Prostate gland (tissue), 2 donors: ENCODE data around the gene JAK1. TPM values are rescaled to one million over a fixed set of nuclear protein-coding genes. Genes with fewer than 3 reads are reported as not detected.

ENCODE experiments used
- DNase-seq: peaks from one replicate; pipeline ENCODE4 v3.0.0-alpha.2; 2019; ENCODE audit warnings: low spot score
- H3K27ac ChIP-seq, 2 donors: fragments of 200-600 bp; sonication (generic); 2 replicates each; pipeline ENCODE4 v1.5.1; 2017 to 2019
- H3K27me3 ChIP-seq: fragments of 200-600 bp; sonication (generic); replicated peaks from 2 replicates; pipeline ENCODE4 v1.5.1; 2019; ENCODE audit not compliant: insufficient read depth
- H3K36me3 ChIP-seq, 2 donors: fragments of 200-600 bp; sonication (generic); 1 replicate in 1 of 2; 2 replicates in 1 of 2; pipeline versions ENCODE4 v1.5.1 to v1.8.1; 2017 to 2019
- H3K4me1 ChIP-seq: fragments of 200-600 bp; sonication (generic); replicated peaks from 2 replicates; pipeline ENCODE4 v1.5.1; 2019
- H3K4me3 ChIP-seq, 2 donors: fragments of 200-600 bp; sonication (generic); 2 replicates each; pipeline ENCODE4 v1.5.1; 2017 to 2019
- H3K9me3 ChIP-seq: fragments of 200-600 bp; sonication (generic); 2 replicates; pipeline ENCODE4 v1.5.1; 2017
- POLR2A ChIP-seq: fragments of 450-650 bp; IDR thresholded peaks from one replicate; pipeline ENCODE4 v1.6.1; 2016; ENCODE audit warnings: antibody characterized with exemption, mild to moderate bottlenecking
- POLR2AphosphoS5 ChIP-seq: sonication (generic); formaldehyde crosslinking; IDR thresholded peaks from one replicate; pipeline ENCODE4 v1.6.1; 2017; ENCODE audit warnings: antibody characterized with exemption
- WGBS: methylation state at CpG from one replicate; pipeline ENCODE4 v1.1.5; 2018; 5-methylcytosine and 5-hydroxymethylcytosine counted together
- intact Hi-C: fragments of 100-400 bp; cut with DNase I; formaldehyde crosslinking; loops from one replicate; pipeline ENCODE4 v1.14.2; 2022
- total RNA-seq, 2 donors: library from RNA; depleted of rRNA; stranded (reverse); fragments of >200 nt; gene quantifications; one replicate each; pipeline ENCODE4 v1.1.0, GENCODE V29; 2016
- TF ChIP-seq, protein P1 (sequence below), 4 experiments: fragments of 200-600 bp in 2 of 4; fragments of 450-650 bp in 2 of 4; sonication (generic) in 2 of 4; IDR thresholded peaks; 1 replicate in 3 of 4; 2 replicates in 1 of 4; pipeline ENCODE4 v1.5.1; 2016 to 2019; ENCODE audit warnings: antibody characterized with exemption in 4 of 4, mild to moderate bottlenecking in 2 of 4, moderate library complexity in 2 of 4

JAK1 gene
- total RNA-seq, 2 donors from 2014 or later, result 66.3 to 115 TPM

- TF ChIP-seq POLR2AphosphoS5, result no peak
- TF ChIP-seq POLR2A, result no peak
- TF ChIP-seq, protein P1, sequence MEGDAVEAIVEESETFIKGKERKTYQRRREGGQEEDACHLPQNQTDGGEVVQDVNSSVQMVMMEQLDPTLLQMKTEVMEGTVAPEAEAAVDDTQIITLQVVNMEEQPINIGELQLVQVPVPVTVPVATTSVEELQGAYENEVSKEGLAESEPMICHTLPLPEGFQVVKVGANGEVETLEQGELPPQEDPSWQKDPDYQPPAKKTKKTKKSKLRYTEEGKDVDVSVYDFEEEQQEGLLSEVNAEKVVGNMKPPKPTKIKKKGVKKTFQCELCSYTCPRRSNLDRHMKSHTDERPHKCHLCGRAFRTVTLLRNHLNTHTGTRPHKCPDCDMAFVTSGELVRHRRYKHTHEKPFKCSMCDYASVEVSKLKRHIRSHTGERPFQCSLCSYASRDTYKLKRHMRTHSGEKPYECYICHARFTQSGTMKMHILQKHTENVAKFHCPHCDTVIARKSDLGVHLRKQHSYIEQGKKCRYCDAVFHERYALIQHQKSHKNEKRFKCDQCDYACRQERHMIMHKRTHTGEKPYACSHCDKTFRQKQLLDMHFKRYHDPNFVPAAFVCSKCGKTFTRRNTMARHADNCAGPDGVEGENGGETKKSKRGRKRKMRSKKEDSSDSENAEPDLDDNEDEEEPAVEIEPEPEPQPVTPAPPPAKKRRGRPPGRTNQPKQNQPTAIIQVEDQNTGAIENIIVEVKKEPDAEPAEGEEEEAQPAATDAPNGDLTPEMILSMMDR (IDR thresholded peaks at IDR 0.05), result no peak
- Histone ChIP-seq H3K36me3 (no peaks in the 10 kb centered on the region), H3K4me1 (no peaks in the 10 kb centered on the region), H3K27ac (no peak overlapping the region), H3K27me3 (no peaks in the 10 kb centered on the region), H3K9me3 (no peaks in the 10 kb centered on the region), H3K4me3 (no peak overlapping the region)
- DNase-seq, result no peak
- WGBS, result 91% methylated on average over 4 of the region's 4 CpGs
- intact Hi-C loops, result no loop called here
These were observed 24.2 kb downstream of the JAK1 start for GRCh38 chr1:64942118-64942517.

DNA sequence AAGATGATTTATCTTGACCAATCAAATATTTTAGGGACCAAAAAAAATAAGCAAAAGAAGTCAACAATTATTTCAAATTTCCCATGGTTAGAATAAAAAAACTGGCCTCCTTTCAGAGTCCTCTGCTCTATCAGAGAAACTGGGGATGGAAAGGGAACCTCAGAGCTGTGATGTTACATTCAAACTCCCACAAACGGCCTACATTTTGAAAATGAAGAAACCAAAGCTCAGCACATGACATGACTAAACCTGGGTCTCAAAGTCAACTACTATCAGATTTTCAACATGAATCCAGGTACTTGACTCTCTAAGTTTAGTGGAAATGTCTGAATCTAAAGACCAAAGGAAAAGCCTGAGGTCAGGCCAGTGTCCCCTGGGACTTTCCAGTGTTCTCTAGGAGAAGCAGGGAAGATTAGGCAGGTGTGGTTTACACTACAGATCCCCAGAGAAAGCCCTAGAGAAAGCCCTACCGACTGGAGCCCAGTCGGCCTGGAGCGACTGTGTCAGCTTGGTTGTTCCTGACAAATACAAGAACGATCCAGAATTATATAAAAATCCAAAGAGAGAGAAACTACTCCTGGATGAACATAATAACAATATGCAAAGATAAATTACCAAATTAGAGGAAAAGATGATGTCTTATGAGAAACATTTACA is 24.8 kb downstream of the JAK1 start:
- TF ChIP-seq POLR2AphosphoS5 (no peak), POLR2A (no peak)
- TF ChIP-seq, protein P1 (IDR thresholded peaks at IDR 0.05), result no peak
- no peak for DNase-seq
- Histone ChIP-seq H3K9me3 (no peaks in the 10 kb centered on the region), H3K4me1 (no peaks in the 10 kb centered on the region), H3K4me3 (no peak overlapping the region), H3K27ac (no peak overlapping the region), H3K27me3 (no peaks in the 10 kb centered on the region), H3K36me3 (no peaks in the 10 kb centered on the region)
- intact Hi-C loops, result no loop called here
- 83% methylated on average over 5 of the region's 5 CpGs for WGBS

DNA sequence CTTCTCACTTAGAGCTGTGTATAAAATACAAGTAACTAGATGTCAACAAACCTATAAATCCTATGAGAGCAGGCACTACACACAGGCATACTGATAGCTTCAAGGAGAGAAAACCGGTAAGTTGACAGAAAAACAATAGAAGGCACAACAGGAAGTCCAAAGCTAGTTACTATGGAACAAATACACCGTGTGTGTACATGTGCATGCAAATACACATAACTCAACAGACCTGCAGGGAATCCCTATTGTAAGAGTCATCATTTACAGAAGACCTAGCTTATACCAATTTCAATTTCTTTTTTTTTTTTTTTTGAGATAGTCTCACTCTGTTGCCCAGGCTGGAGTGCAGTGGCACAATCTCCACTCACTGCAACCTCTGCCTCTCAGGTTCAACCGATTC is 26.3 kb downstream of the JAK1 start:
- Histone ChIP-seq H3K27ac (no peak overlapping the region), H3K27me3 (no peaks in the 10 kb centered on the region), H3K4me1 (no peaks in the 10 kb centered on the region), H3K4me3 (no peak overlapping the region), H3K36me3 (no peaks in the 10 kb centered on the region), H3K9me3 (no peaks in the 10 kb centered on the region)
- TF ChIP-seq POLR2A (no peak), POLR2AphosphoS5 (no peak)
- TF ChIP-seq, protein P1 (IDR thresholded peaks at IDR 0.05), result no peak
- no peak for DNase-seq
- intact Hi-C loops, result no loop called here
- WGBS, result 71% methylated on average over 3 of the region's 3 CpGs

DNA sequence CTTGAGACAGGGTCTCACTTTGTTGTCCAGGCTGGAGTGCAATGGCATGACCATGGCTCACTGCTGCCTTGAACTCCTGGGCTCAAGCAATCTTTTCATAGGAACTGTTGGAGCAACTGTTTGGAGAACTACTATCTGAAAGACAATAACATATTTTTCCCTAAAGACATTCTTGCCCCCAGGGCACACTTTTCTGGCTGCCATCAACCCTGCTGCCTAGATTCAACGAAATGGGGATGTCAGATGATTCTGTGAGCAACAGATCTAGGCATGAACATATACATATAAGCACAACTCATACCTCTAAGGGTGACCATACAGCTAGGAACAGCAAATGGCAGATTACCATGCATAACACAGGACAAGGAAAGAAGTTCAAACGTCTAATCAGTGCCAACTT is 27.4 kb downstream of the JAK1 start:
- intact Hi-C loops, result no loop called here
- Histone ChIP-seq H3K4me3 (no peak overlapping the region), H3K36me3 (no peaks in the 10 kb centered on the region), H3K9me3 (no peaks in the 10 kb centered on the region), H3K27ac (no peak overlapping the region), H3K4me1 (no peaks in the 10 kb centered on the region), H3K27me3 (no peaks in the 10 kb centered on the region)
- TF ChIP-seq, protein P1 (IDR thresholded peaks at IDR 0.05), result no peak
- no peak for TF ChIP-seq POLR2A
- no peak for TF ChIP-seq POLR2AphosphoS5
- WGBS, result 66% methylated on average over 2 of the region's 2 CpGs
- DNase-seq, result no peak

GRCh38 chr1:64936956-64937355 is 29.4 kb downstream of the JAK1 start:
- TF ChIP-seq POLR2AphosphoS5 (no peak), POLR2A (no peak)
- TF ChIP-seq, protein P1 (IDR thresholded peaks at IDR 0.05), result no peak
- H3K27ac ChIP-seq, result no peak overlapping the region
- no peak overlapping the region for H3K4me3 ChIP-seq
- intact Hi-C loops, result no loop called here
- H3K4me1 ChIP-seq, result no peaks in the 10 kb centered on the region
- H3K27me3 ChIP-seq, result no peaks in the 10 kb centered on the region
- H3K36me3 ChIP-seq, result no peaks in the 10 kb centered on the region
- no peak for DNase-seq
- H3K9me3 ChIP-seq, result no peaks in the 10 kb centered on the region
- 87% methylated on average over 1 of the region's 1 CpG for WGBS
